ENCODE measurements around the gene FKBP3. TPM values are rescaled to one million over a fixed set of nuclear protein-coding genes. Genes with fewer than 3 reads are reported as not detected.

FKBP3 gene
- total RNA-seq, 1 experiment from 2014 or later: 157 TPM

- Histone ChIP-seq H2BK120ac (ENCODE audit: low read depth, low read length, poor library complexity, severe bottlenecking) (no peak overlapping the region), H3K9me3 (ENCODE audit: control insufficient read depth, low read depth, low read length) (no peaks in the 10 kb centered on the region), H4K20me1 (ENCODE audit: control insufficient read depth, insufficient read depth, insufficient read length) (no peaks in the 10 kb centered on the region), H2AFZ (ENCODE audit: low read length) (no peak overlapping the region), H4K5ac (ENCODE audit: insufficient read length, low read depth, low read length) (no peak overlapping the region), H3K4me1 (ENCODE audit: insufficient read depth, low read length) (no peaks in the 10 kb centered on the region), H2BK5ac (ENCODE audit: insufficient read length, low read length) (no peak overlapping the region), H3K9ac (ENCODE audit: extremely low read depth, insufficient read length, low read length) (no peak overlapping the region), H3K79me2 (ENCODE audit: insufficient read depth, low read length) (peaks cover 49% of the 10 kb centered on the region; the same call in 1 of the 2 replicates), H3K27me3 (ENCODE audit: insufficient read depth, low read length) (no peaks in the 10 kb centered on the region), H3K27ac (ENCODE audit: insufficient read length, low read depth, low read length) (no peak overlapping the region), H3K14ac (ENCODE audit: insufficient read depth, low read length) (no peak overlapping the region), H4K91ac (ENCODE audit: insufficient read length, low read depth, low read length) (no peak overlapping the region), H3K4me2 (ENCODE audit: insufficient read depth, insufficient read length, low read length) (no peak overlapping the region), H4K8ac (replicated peaks; ENCODE audit: insufficient read length, low read depth, low read length) (no peak overlapping the region), H3K18ac (ENCODE audit: insufficient read length, low read depth, low read length) (no peak overlapping the region), H3K79me1 (ENCODE audit: insufficient read depth, low read depth, low read length, poor library complexity, severe bottlenecking) (no peaks in the 10 kb centered on the region), H3K56ac (ENCODE audit: insufficient read length, low read depth, low read length) (no peak overlapping the region), H3K23me2 (ENCODE audit: insufficient read length, low read depth, low read length, poor library complexity, severe bottlenecking) (no peaks in the 10 kb centered on the region), H3K4ac (ENCODE audit: low read depth, low read length) (no peak overlapping the region), H2BK20ac (ENCODE audit: low read depth, low read length, poor library complexity, severe bottlenecking) (no peak overlapping the region), H2BK15ac (ENCODE audit: low read depth, low read length) (no peak overlapping the region), H2AK5ac (ENCODE audit: insufficient read length, low read length) (no peak overlapping the region), H3K23ac (ENCODE audit: insufficient read length, low read depth, low read length) (no peak overlapping the region), H2BK12ac (ENCODE audit: insufficient read length, low read depth, low read length) (no peak overlapping the region), H3T11ph (ENCODE audit: low read length) (no peak overlapping the region)
- no peaks in the 10 kb centered on the region for H3K27me3 Mint-ChIP-seq (ENCODE audit: low read depth)
- H3K27ac Mint-ChIP-seq: no peak overlapping the region
- no peaks in the 10 kb centered on the region for H3K9me3 Mint-ChIP-seq
- H3K4me3 Mint-ChIP-seq: no peak overlapping the region
- no CpG with 5 or more reads among the region's 1 CpG for WGBS (ENCODE audit: extremely low coverage, insufficient read length, low lambda C conversion rate)
- H3K36me3 Mint-ChIP-seq (ENCODE audit: insufficient read depth in 1 of 3, low read depth in 3 of 3): peaks cover 0 to 17% (median 5%) of the 10 kb centered on the region in 3 experiments; a peak in 4 of 7 replicates
- no peak for DNase-seq
- no peak for TF ChIP-seq CTCF (conservative IDR thresholded peaks at IDR 0.05)
- peaks cover 27 to 31% of the 10 kb centered on the region in 2 experiments for H3K4me1 Mint-ChIP-seq
Measured at GRCh38 chr14:45089813-45090212, 44.5 kb downstream of the FKBP3 start.

Measured in H9 (cell line).